Keratinocyte (primary cell): ENCODE results near the gene HOXB8. TPM values are rescaled to one million over a fixed set of nuclear protein-coding genes. Genes with fewer than 3 reads are reported as not detected.

Experiments
- DNase-seq: peaks from one replicate; pipeline ENCODE4 v3.0.0-alpha.2; 2011; ENCODE audit warnings: low read depth, missing footprints, low spot score
- FAIRE-seq: peaks from 2 replicates; lab custom pipeline; 2011; peaks lifted over from hg19 to GRCh38; lab: Jason Lieb, UNC
- H2AFZ ChIP-seq: 2 replicates; pipeline ENCODE4 v1.6.0; 2012; ENCODE audit warnings: low read length, control low read depth, inconsistent platforms; ENCODE audit not compliant: control insufficient read depth
- H3K27ac ChIP-seq: 2 replicates; pipeline ENCODE4 v1.5.1; 2011; ENCODE audit warnings: low read length; ENCODE audit not compliant: control insufficient read depth, insufficient read depth
- H3K27me3 ChIP-seq: 3 replicates; pipeline ENCODE4 v1.6.0; 2011; ENCODE audit warnings: low read length; ENCODE audit not compliant: control insufficient read depth, insufficient read depth; ENCODE audit errors: extremely low read depth
- H3K36me3 ChIP-seq, 2 experiments: 2 replicates in 1 of 2; 3 replicates in 1 of 2; pipeline ENCODE4 v1.5.1; 2011; ENCODE audit warnings: low read length in 2 of 2, mild to moderate bottlenecking in 1 of 2; ENCODE audit not compliant: control insufficient read depth in 2 of 2, insufficient read depth in 2 of 2; ENCODE audit errors: extremely low read depth in 1 of 2
- H3K4me1 ChIP-seq: 3 replicates; pipeline ENCODE4 v1.5.1; 2011; ENCODE audit warnings: low read length; ENCODE audit not compliant: control insufficient read depth, insufficient read depth; ENCODE audit errors: extremely low read depth
- H3K4me2 ChIP-seq: 3 replicates; pipeline ENCODE4 v1.6.0; 2011; ENCODE audit warnings: low read depth, low read length; ENCODE audit not compliant: control insufficient read depth, insufficient read depth; ENCODE audit errors: extremely low read depth
- H3K4me3 ChIP-seq, 3 experiments: fragments of 200-600 bp in 1 of 3; sonication (generic) in 1 of 3; 2 replicates in 2 of 3; 3 replicates in 1 of 3; pipeline ENCODE4 v1.5.1; 2011 to 2016; ENCODE audit warnings: low read length in 3 of 3, mild to moderate bottlenecking in 3 of 3, control low read depth in 2 of 3, inconsistent platforms in 1 of 3, low read depth in 1 of 3, mixed read lengths in 1 of 3, mixed run types in 1 of 3, moderate library complexity in 1 of 3; ENCODE audit not compliant: control insufficient read depth in 2 of 3, insufficient read depth in 2 of 3; ENCODE audit errors: extremely low read depth in 1 of 3
- H3K79me2 ChIP-seq: 2 replicates; pipeline ENCODE4 v1.6.0; 2012; ENCODE audit warnings: low read length; ENCODE audit not compliant: control insufficient read depth, insufficient read depth
- H3K9ac ChIP-seq: 3 replicates; pipeline ENCODE4 v1.6.0; 2011; ENCODE audit warnings: low read length; ENCODE audit not compliant: control insufficient read depth, insufficient read depth; ENCODE audit errors: extremely low read depth
- H3K9me1 ChIP-seq: 3 replicates; pipeline ENCODE4 v1.6.0; 2011; ENCODE audit warnings: low read length; ENCODE audit not compliant: control insufficient read depth, insufficient read depth; ENCODE audit errors: extremely low read depth
- H3K9me3 ChIP-seq: 2 replicates; pipeline ENCODE4 v1.5.1; 2012; ENCODE audit warnings: low read depth, low read length; ENCODE audit not compliant: control insufficient read depth
- H4K20me1 ChIP-seq: 3 replicates; pipeline ENCODE4 v1.6.0; 2011; ENCODE audit warnings: low read length; ENCODE audit not compliant: control insufficient read depth, insufficient read depth; ENCODE audit errors: extremely low read depth
- CTCF ChIP-seq, 3 experiments: IDR thresholded peaks in 1 of 3; conservative IDR thresholded peaks in 1 of 3; optimal IDR thresholded peaks in 1 of 3; 2 replicates in 2 of 3; 3 replicates in 1 of 3; pipeline versions ENCODE3 to v1.5.1; 2011; ENCODE audit warnings: low read length in 3 of 3, mild to moderate bottlenecking in 3 of 3, moderate library complexity in 2 of 3, control low read depth in 1 of 3, inconsistent platforms in 1 of 3; ENCODE audit not compliant: insufficient read depth in 2 of 3; ENCODE audit errors: extremely low read depth in 1 of 3
- EZH2 ChIP-seq: IDR thresholded peaks from one replicate; pipeline ENCODE4 v1.6.1; 2012; ENCODE audit warnings: inconsistent platforms, mild to moderate bottlenecking, low read length, moderate library complexity
- dilution Hi-C: fragments of 300-500 bp; cut with MboI; formaldehyde crosslinking; loops from one replicate; pipeline ENCODE4 v1.7.0; 2020; ENCODE audit warnings: low sequenced_read_pairs; ENCODE audit not compliant: extremely low pct_ligation_motif_present
- polyA plus RNA-seq, 5 experiments: library from polyadenylated mRNA; depleted of rRNA in 3 of 5; stranded (reverse) in 3 of 5; stranded (forward) in 1 of 5; unstranded in 1 of 5; fragments of >200 nt; gene quantifications; 1 replicate in 1 of 5; 2 replicates in 3 of 5; 3 replicates in 1 of 5; pipeline versions ENCODE4 v1.2.1 to v1.2.3, GENCODE V29; 2011 to 2012; ENCODE audit warnings: missing spikeins in 2 of 5, low read depth in 1 of 5, low replicate concordance in 1 of 5

Gene HOXB8
- polyA plus RNA-seq, 1 donor (not counting 4 experiments of a cell fraction or from before 2014, with no cell fraction given): not detected

- no peaks in the 10 kb centered on the region for H3K79me2 ChIP-seq
- H3K4me2 ChIP-seq: no peak overlapping the region
- FAIRE-seq (no peak), DNase-seq (no peak)
- H3K27ac ChIP-seq: no peak overlapping the region
- H3K27me3 ChIP-seq: peaks cover 71% of the 10 kb centered on the region
- H2AFZ ChIP-seq: no peak overlapping the region
- H3K36me3 ChIP-seq: peaks cover 0 to 2% of the 10 kb centered on the region in 2 experiments
- no peak overlapping the region for H3K4me3 ChIP-seq
- dilution Hi-C loops: no loop called here
- H3K9ac ChIP-seq: no peak overlapping the region
- H3K9me1 ChIP-seq: no peaks in the 10 kb centered on the region
- TF ChIP-seq CTCF (optimal IDR thresholded peaks at IDR 0.05 in 1 of 3, IDR thresholded peaks at IDR 0.05 in 1 of 3, conservative IDR thresholded peaks at IDR 0.05 in 1 of 3; ENCODE audit: extremely low read depth in 1 of 3, insufficient read depth in 2 of 3, low read length in 3 of 3): no peak
- no peak for TF ChIP-seq EZH2
- no peaks in the 10 kb centered on the region for H3K9me3 ChIP-seq
- no peaks in the 10 kb centered on the region for H4K20me1 ChIP-seq
- H3K4me1 ChIP-seq: peaks cover 16% of the 10 kb centered on the region
Observed at GRCh38 chr17:48579760-48580554, 35.1 kb downstream of the HOXB8 start.

DNA sequence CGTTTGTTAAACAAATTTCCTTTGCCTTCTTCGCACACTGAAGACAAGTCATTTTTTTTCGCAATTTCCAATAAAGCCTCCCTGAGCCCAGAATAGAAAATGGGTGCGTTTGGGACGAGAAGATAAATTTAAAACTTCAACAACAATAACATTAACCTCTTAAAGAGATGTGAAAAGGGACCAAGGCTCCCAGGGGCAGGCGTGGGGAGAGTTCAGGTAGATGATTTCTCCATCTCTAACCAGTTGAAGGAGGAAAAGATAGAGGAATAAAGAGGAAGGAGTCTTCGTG, 35.7 kb downstream of the HOXB8 start:
- DNase-seq (no peak), FAIRE-seq (no peak)
- H2AFZ ChIP-seq: no peak overlapping the region
- H3K9ac ChIP-seq: no peak overlapping the region
- H3K79me2 ChIP-seq: no peaks in the 10 kb centered on the region
- dilution Hi-C loops: no loop called here
- H3K9me3 ChIP-seq: no peaks in the 10 kb centered on the region
- peaks cover 0 to 2% of the 10 kb centered on the region in 2 experiments for H3K36me3 ChIP-seq
- H3K27ac ChIP-seq: no peak overlapping the region
- H3K4me3 ChIP-seq: no peak overlapping the region
- H3K9me1 ChIP-seq: no peaks in the 10 kb centered on the region
- peak overlapping the region; percentile 71 for H3K4me2 ChIP-seq
- TF ChIP-seq EZH2: no peak
- TF ChIP-seq CTCF (optimal IDR thresholded peaks at IDR 0.05 in 1 of 3, IDR thresholded peaks at IDR 0.05 in 1 of 3, conservative IDR thresholded peaks at IDR 0.05 in 1 of 3; ENCODE audit: extremely low read depth in 1 of 3, insufficient read depth in 2 of 3, low read length in 3 of 3): no peak
- no peaks in the 10 kb centered on the region for H4K20me1 ChIP-seq
- H3K27me3 ChIP-seq: peaks cover 76% of the 10 kb centered on the region
- H3K4me1 ChIP-seq: peaks cover 14% of the 10 kb centered on the region
